ENCODE measurements around the gene ROCK1. TPM values are rescaled to one million over a fixed set of nuclear protein-coding genes. Genes with fewer than 3 reads are reported as not detected.

Gene ROCK1
- total and polyA plus RNA-seq, 9 of the 15 experiments (the other 6 are each of a cell fraction or from before 2014, with no cell fraction given) = 7.4 to 28.6 (median 17.7) TPM

GRCh38 chr18:21131698-21132227, 20.1 kb upstream of the ROCK1 start (continued):
- TF ChIP-seq, protein P1, sequence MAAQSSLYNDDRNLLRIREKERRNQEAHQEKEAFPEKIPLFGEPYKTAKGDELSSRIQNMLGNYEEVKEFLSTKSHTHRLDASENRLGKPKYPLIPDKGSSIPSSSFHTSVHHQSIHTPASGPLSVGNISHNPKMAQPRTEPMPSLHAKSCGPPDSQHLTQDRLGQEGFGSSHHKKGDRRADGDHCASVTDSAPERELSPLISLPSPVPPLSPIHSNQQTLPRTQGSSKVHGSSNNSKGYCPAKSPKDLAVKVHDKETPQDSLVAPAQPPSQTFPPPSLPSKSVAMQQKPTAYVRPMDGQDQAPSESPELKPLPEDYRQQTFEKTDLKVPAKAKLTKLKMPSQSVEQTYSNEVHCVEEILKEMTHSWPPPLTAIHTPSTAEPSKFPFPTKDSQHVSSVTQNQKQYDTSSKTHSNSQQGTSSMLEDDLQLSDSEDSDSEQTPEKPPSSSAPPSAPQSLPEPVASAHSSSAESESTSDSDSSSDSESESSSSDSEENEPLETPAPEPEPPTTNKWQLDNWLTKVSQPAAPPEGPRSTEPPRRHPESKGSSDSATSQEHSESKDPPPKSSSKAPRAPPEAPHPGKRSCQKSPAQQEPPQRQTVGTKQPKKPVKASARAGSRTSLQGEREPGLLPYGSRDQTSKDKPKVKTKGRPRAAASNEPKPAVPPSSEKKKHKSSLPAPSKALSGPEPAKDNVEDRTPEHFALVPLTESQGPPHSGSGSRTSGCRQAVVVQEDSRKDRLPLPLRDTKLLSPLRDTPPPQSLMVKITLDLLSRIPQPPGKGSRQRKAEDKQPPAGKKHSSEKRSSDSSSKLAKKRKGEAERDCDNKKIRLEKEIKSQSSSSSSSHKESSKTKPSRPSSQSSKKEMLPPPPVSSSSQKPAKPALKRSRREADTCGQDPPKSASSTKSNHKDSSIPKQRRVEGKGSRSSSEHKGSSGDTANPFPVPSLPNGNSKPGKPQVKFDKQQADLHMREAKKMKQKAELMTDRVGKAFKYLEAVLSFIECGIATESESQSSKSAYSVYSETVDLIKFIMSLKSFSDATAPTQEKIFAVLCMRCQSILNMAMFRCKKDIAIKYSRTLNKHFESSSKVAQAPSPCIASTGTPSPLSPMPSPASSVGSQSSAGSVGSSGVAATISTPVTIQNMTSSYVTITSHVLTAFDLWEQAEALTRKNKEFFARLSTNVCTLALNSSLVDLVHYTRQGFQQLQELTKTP (IDR thresholded peaks at IDR 0.05; ENCODE audit: low read depth in 1 of 2, partially characterized antibody in 2 of 2) = no peak
- TF ChIP-seq ZNF253 (CRISPR knock-in tag; conservative IDR thresholded peaks at IDR 0.05) = no peak
- TF ChIP-seq, protein P2, sequence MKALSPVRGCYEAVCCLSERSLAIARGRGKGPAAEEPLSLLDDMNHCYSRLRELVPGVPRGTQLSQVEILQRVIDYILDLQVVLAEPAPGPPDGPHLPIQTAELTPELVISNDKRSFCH (CRISPR knock-in tag; IDR thresholded peaks at IDR 0.05) = no peak
- TF ChIP-seq, protein P2 (tag; IDR thresholded peaks at IDR 0.05) = no peak
- TF ChIP-seq POLR3A (IDR thresholded peaks at IDR 0.05; ENCODE audit: borderline replicate concordance, extremely low read depth, insufficient read depth, insufficient read length) = no peak
- TF ChIP-seq, protein P3, sequence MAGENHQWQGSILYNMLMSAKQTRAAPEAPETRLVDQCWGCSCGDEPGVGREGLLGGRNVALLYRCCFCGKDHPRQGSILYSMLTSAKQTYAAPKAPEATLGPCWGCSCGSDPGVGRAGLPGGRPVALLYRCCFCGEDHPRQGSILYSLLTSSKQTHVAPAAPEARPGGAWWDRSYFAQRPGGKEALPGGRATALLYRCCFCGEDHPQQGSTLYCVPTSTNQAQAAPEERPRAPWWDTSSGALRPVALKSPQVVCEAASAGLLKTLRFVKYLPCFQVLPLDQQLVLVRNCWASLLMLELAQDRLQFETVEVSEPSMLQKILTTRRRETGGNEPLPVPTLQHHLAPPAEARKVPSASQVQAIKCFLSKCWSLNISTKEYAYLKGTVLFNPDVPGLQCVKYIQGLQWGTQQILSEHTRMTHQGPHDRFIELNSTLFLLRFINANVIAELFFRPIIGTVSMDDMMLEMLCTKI (IDR thresholded peaks at IDR 0.05; ENCODE audit: partially characterized antibody) = no peak
- no peak for TF ChIP-seq ZNF212 (CRISPR knock-in tag; IDR thresholded peaks at IDR 0.05)
- TF ChIP-seq, protein P4, sequence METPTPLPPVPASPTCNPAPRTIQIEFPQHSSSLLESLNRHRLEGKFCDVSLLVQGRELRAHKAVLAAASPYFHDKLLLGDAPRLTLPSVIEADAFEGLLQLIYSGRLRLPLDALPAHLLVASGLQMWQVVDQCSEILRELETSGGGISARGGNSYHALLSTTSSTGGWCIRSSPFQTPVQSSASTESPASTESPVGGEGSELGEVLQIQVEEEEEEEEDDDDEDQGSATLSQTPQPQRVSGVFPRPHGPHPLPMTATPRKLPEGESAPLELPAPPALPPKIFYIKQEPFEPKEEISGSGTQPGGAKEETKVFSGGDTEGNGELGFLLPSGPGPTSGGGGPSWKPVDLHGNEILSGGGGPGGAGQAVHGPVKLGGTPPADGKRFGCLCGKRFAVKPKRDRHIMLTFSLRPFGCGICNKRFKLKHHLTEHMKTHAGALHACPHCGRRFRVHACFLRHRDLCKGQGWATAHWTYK (CRISPR knock-in tag; IDR thresholded peaks at IDR 0.05) = no peak
- TF ChIP-seq, protein P5, sequence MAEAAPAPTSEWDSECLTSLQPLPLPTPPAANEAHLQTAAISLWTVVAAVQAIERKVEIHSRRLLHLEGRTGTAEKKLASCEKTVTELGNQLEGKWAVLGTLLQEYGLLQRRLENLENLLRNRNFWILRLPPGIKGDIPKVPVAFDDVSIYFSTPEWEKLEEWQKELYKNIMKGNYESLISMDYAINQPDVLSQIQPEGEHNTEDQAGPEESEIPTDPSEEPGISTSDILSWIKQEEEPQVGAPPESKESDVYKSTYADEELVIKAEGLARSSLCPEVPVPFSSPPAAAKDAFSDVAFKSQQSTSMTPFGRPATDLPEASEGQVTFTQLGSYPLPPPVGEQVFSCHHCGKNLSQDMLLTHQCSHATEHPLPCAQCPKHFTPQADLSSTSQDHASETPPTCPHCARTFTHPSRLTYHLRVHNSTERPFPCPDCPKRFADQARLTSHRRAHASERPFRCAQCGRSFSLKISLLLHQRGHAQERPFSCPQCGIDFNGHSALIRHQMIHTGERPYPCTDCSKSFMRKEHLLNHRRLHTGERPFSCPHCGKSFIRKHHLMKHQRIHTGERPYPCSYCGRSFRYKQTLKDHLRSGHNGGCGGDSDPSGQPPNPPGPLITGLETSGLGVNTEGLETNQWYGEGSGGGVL (CRISPR knock-in tag; IDR thresholded peaks at IDR 0.05) = no peak
- TF ChIP-seq MCM7 (IDR thresholded peaks at IDR 0.05) = no peak
- TF ChIP-seq NFRKB (IDR thresholded peaks at IDR 0.05; ENCODE audit: low read depth) = no peak
- TF ChIP-seq NFYB (IDR thresholded peaks at IDR 0.05; ENCODE audit: extremely low read depth, insufficient read length) = peak; percentile 86
- TF ChIP-seq SP2 (IDR thresholded peaks at IDR 0.05; ENCODE audit: extremely low read depth, low read depth, low read length, poor library complexity, severe bottlenecking) = no peak
- peak; percentile 52; the same call in 1 of the 2 replicates for TF ChIP-seq POLR2A (conservative IDR thresholded peaks at IDR 0.05)
- TF ChIP-seq MCM3 (IDR thresholded peaks at IDR 0.05) = no peak
- 0 out of 2 replicates have a peak, but pooled peaks have one; percentile 17 for TF ChIP-seq RBFOX2 (IDR thresholded peaks at IDR 0.05; ENCODE audit: low read depth, low read length)
- TF ChIP-seq KLF16 (IDR thresholded peaks at IDR 0.05) = no peak
- TF ChIP-seq, protein P6, sequence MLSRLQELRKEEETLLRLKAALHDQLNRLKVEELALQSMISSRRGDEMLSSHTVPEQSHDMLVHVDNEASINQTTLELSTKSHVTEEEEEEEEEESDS (CRISPR knock-in tag; IDR thresholded peaks at IDR 0.05) = no peak
- TF ChIP-seq OTX1 (CRISPR knock-in tag; IDR thresholded peaks at IDR 0.05) = no peak
- peak; percentile 42; the same call in 1 of the 2 replicates for TF ChIP-seq POLR2H (tag; IDR thresholded peaks at IDR 0.05; ENCODE audit: low read depth)
